GM21390 (cell line): ENCODE measurements around the gene ATP2A3.

Experiments
- ATAC-seq: cut with Tn5 transposase; IDR thresholded peaks from one replicate; pipeline ENCODE4 v1.9.1; 2021; ENCODE audit not compliant: unreplicated experiment

Gene ATP2A3

DNA sequence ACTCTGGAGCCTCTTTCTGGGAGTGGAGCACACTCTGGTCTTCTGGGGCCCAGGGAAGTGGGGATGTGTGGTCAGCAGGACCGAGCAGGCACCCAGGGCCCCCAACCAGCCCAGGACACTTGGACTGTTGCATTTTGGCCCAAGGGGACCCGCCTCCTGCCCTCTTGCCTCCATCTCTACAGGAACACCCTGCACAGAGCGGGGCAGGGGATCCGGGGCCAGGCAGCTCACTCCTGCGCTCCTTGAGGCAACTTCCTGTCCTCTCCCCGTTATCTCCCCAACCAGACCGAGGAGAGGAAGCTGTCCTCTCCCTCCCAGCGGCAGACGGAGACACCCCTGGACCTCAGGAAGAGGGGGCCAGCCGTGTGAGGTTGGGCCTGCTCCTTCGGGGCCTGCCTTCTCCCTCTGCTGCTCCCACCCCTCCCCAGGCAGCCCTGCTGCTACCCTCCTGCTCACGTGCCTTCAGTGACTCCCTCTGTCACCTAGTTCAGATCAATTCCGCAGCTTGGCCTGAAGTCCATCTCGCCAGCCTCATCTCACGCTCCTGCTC lies 10.0 kb upstream of the ATP2A3 start:
- ATAC-seq, result no peak

DNA sequence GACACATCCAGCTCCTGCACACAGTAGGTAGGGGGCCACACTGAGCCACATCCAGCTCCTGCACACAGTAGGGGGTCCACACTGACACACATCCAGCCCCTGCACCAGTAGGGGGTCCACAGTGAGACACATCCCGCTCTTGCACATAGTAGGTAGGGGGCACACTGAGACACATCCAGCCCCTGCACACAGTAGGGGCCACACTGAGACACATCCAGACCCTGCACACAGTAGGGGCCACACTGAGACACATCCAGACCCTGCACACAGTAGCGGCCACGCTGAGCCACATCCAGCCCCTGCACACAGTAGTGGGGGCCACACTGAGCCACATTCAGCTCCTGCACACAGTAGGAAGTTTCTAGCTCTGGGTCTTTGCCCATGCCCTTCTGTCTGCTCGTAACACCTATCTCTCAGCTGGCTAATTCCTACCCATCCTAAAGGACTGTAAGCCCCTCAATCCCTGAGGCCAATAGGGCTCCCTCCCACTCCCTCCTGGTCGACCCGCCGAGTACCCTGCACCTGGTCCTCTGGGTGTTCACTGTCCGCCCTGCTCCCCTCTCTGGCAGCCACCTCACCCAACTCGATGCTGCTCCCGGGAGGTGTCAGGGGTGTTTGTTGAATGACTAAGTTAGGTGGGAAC lies 9.4 kb upstream of the ATP2A3 start:
- ATAC-seq, result no peak

GRCh38 chr17:3972931-3973330 lies 8.7 kb upstream of the ATP2A3 start:
- no peak for ATAC-seq

GRCh38 chr17:3972281-3972731 lies 8.1 kb upstream of the ATP2A3 start:
- ATAC-seq, result no peak

- no peak for ATAC-seq
These were observed 6.4 kb upstream of the ATP2A3 start for GRCh38 chr17:3970668-3971067.

DNA sequence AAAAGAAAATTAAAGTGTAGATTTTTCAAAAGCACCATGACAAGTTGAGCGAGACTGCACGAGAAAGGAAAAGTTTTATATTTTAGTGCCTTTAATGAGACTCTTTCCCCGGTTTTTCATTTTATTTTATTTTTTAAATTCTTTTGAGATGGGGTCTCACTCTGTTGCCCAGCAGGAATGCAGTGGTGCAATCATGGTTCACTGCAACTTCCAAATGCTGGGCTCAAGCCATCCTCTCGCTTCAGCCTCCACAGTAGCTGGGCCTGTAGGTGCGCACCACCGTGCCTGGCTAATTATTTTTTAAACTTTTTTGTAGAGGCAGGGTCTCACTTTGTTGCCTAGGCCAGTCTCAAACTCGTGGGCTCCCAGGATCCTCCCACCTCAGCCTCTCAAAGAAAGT lies 5.7 kb upstream of the ATP2A3 start:
- ATAC-seq, result no peak

DNA sequence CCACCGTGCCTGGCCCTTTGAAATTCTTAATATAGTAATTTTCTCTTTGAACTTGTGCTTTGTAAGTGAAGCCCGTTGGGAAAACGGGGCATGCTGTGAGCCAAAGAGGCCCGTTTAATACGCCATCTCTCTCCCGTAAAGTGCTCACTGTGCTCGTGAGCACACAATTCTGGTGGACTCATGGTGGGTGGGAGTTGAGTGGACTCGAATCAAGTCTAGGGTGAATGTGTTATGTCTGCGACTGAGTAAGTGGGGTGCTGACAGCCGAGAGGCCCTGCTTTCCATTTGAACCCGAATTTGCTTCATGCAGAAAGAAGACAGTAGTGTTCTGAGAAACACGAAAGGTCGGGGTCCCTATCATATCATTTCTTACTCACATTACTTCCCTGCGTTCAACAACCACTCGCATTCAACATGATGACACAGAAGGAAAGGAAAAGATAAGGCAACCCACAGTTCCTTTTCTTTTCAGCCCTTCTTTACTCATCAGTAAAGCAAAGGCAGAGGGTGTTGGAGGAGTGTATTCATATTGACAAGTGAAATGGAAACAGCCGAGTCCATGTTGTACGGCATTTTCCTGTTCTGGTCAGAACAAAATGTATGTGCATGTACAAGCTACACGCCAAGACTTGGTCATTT lies 4.8 kb upstream of the ATP2A3 start:
- no peak for ATAC-seq

- ATAC-seq, result no peak
These were observed 3.8 kb upstream of the ATP2A3 start for GRCh38 chr17:3968015-3968414.

- no peak for ATAC-seq
These were observed 2.6 kb upstream of the ATP2A3 start for GRCh38 chr17:3966720-3967363.

DNA sequence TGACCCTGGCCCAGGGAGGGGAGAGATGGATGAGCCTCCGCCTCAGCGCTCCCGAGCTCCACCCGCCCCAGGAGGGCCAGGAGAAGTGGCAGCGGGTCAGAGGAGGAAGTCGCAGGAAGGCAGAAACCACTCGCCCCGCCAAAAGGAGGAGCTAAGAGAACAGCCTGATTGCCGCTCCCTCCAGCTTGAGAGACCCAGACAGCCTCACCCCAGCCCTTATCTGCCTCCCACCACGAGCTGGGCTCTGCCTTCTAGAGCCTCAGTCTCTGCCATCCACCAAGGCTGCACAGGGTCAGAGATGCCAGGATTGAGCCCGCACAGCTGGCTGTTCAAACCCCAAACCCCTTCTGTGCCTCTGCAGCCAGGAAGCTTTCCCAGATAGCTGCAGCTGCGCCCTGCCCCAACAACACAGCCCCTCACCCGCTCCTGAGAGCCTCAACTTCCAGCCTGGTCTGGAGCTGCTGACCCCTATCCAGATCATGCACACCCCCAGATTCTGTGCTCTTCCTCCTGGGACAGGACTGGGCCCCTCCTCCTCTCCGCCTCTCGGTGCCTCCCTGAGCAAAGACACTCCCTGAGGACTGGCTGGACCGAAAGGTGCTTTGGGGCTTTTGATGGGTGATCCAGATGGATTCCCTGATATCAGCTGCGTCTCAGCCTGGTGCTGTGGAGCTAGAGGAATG lies 1.0 kb upstream of the ATP2A3 start:
- no peak for ATAC-seq

DNA sequence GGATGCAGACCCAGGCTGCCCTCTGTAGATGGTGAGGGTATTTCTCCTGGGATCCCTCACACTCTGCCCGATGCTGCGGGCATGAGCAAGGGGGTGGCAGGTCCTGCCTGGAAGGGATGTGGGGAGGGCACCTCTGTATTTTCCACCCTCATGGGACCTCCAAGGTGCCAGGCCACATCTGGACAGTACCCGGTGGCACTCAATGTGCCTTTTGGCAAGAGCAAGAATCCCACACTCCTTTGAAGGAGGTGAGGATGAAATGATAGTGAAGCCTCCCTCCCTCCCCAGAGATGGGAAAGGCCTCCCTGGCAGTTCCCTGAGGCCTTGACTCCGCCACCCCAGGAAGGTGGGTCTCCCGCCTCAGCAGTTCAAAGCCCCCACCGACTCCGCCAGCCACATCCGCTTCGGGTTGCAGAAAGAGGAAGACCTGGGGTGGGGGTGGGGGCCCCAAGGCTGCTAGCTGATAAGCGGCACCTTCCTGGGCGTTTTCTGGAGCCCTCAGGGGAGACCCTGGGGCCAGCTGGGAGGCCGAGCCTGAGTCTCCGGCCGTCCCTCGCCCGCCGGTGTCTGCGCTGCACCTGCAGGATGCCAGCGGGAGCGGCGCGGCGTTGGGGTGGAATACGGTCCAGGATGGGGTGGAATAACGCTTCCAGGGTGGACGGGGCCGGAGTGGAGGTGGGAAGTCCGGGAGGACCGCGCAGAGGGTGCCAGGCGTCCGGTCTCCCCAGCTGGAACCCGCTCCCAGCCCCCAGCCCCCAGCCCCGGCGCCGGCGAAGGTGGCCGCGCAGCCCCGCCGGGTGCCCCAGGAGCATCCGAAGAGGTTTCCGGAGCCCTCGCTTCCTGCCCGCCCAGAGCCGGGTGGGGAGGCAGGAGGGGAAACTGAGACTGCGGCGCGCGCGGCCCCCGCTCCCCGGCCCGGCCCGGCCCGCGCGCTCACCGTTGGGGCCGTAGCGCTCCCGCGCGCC lies 718 bp downstream of the ATP2A3 start:
- ATAC-seq, result peak; percentile 13

DNA sequence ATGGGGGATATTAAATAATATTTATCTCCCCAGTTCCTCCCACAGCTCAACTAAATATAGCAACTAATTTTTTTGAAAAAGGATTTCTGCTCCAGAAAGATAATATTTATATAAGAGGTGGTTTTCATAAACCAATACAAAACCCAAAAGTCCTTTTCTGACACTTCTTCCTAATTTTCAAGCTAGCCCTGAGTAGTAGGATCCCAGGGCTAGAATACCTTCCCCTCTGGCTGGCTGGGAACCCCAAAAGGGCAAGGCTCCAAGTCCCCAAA lies 1.3 kb downstream of the ATP2A3 start:
- no peak for ATAC-seq

DNA sequence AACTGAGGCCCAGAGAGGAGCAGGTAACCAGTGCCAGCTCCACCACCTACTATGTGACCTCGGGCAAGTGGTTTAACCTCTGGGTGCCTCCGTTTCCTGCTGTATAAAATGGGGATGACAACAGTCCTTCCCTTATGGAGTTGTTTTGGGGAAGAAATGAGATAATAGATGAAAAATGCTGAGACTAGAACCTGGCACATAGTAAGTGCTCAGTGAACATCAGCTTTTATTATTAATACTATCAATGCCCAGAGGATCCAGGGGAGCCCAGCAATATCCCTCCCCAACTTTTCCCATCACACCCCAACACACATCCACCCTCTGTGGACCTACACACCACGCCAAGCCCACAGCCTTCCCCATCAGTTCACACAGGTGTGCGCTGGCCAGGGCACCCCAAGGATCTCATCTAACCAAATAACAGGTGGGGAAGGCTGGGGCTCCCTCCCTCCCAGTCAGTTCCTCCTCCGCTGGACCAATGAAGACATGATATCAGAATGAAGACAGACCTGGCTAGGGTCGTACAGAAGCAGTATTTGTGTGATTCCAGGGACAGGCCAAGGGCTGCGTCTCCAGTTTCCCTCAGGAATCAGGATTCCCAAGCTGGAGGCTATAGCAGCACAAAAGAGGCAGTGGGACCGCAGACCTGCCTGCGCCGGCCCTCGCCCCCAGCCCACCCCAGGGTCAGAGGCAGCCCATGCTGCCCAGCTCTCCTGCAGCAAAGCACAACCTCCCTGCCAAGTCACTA lies 1.8 kb downstream of the ATP2A3 start:
- no peak for ATAC-seq

DNA sequence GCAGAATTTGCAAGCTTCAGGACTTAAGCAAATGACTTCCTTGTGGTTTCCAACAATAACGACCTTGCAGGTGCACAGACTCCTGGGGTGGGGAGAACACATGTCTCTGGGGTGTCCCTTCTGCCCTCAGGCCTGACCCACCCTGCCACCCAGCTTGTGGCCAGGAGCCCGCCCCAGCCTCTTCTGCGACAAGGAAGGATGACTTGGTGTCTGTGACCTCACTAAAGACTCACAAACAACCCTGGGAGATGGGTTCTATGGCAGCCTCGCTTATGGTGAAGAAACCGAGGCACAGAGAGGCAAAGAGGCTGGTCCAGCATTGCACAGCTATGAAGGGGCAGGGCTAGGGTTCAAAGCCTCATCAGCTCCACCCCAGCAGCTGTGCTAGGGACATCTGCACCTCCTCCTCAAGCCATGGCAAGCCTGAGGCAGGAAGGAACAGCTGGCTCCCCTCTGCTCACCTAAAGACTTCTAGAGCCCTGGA lies 2.6 kb downstream of the ATP2A3 start:
- no peak for ATAC-seq

GRCh38 chr17:3960764-3961163 lies 3.5 kb downstream of the ATP2A3 start:
- ATAC-seq, result no peak

DNA sequence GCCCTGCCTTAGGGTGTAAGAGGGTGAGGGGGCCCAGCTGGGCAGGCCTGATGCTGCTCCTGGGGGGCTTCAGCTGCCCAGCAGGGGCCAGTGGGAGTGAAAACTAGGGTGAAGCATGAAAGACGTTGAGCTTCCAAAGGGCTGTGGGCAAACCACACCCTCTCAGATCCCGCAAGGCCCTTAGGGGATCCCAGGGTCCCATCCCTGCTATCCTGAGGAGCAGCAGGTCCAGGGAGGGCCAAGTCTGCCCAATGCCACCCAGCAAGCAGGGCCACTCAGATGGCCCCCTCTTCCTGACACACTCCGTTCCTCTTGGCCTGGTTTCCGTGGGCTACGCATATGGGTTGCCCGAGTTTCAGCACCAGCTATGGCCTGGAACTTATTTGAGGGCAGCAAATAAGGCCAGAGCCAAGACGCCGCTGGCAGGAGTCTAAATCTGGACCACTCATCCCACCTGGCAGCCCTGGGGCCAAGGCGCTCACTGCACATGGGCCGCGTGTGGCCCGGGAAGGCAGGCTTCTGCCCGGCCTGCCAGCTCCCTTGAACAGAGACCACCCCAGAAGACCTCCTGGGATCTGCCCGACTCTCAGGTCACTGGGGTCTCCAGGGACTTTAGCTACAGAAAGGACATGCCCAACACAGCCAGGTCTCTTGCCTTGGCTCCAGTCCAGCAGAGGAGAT lies 4.2 kb downstream of the ATP2A3 start:
- no peak for ATAC-seq

DNA sequence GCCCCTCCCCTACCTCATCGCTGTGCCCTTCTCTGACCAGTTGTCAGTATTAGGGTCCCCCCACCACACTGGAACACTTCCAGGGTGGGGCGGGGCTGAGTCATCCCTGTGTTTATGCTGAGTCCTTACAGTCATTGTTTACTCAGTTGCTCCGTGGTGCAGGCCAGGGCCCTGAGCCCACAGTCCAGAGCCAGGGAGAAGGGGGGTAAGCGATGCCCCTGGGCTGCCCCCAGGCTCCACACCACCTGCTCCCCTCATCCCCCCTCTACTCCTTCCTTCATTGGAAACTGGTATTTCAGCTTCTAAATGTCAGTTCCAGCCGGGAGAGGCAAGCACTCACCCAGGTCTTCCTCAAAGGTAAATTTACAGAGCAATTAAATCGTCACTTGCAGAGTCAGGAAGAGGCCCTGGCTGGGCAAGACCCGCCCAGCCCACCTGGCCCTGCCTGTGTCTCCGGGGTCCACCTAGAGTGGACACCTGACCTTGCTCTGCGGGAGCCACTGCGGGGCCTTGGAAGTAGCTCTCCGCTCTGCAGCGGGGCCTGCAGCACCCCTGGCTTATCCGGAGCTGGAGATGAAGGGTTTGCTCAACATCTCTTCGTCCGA lies 4.8 kb downstream of the ATP2A3 start:
- ATAC-seq, result no peak

DNA sequence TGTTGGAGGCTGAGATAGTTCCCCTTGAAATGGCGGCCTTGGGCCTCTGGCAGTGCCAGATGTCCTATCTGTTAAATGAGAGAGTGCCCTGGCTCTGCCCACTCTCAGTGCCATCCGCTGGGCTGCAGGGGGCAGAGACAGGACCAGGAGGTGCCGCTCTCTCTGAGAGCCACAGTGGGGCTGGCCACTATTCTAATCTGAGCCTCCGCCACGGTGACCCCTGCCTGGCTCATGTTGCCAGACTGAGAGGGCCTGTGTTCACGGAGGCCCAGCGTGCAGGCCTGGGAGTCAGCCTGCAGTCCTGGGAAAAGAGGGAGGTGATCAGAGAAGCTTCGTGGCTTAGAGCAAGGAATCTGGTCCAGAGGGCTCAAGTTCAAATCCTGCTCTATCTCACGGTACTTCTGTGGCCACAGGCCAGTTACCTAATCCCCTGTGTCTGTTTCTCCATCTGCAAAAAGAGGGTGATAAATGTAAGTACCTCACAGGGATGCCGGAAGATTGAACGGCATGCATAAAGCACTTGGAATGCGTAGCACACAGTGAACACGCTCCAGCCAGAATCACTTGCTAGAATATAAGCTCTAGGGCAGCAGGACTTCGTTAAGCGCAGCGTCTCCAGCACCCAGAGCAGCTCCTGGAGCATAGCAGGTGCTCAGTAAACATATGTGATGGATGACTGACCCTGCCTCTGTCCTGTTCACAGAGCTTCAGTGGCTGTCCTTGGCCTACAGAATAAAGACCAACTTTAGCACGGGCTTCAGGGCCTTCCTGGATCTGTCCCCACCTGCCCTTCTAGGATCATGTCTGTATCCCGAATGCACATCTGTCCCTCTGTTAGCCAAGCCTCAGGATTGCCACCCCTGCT lies 6.3 kb downstream of the ATP2A3 start:
- no peak for ATAC-seq
